Left ventricle myocardium inferior (tissue), 1 donor: Measurements from ENCODE around the gene OPN3. TPM values are rescaled to one million over a fixed set of nuclear protein-coding genes. Genes with fewer than 3 reads are reported as not detected.
A peak's percentile ranks its signal among the peaks of the same experiment; 100 is the strongest.

ENCODE experiments used
- DNase-seq: peaks from one replicate; pipeline ENCODE4 v3.0.0-alpha.2; 2020
- H3K27ac ChIP-seq: fragments of 200-600 bp; replicated peaks from 2 replicates; pipeline ENCODE4 v1.8.0; 2021
- H3K27me3 ChIP-seq: fragments of 200-600 bp; 2 replicates; pipeline ENCODE4 v1.8.0; 2021; ENCODE audit warnings: low read depth
- H3K36me3 ChIP-seq: fragments of 200-600 bp; 2 replicates; pipeline ENCODE4 v1.8.0; 2021
- H3K4me1 ChIP-seq: fragments of 200-600 bp; 2 replicates; pipeline ENCODE4 v1.8.0; 2021
- H3K4me3 ChIP-seq: fragments of 200-600 bp; 2 replicates; pipeline ENCODE4 v1.8.0; 2021; ENCODE audit warnings: mild to moderate bottlenecking, moderate library complexity
- H3K9me3 ChIP-seq: fragments of 200-600 bp; replicated peaks from 2 replicates; pipeline ENCODE4 v1.8.0; 2021
- intact Hi-C: fragments of 100-400 bp; cut with micrococcal nuclease; formaldehyde crosslinking; loops from one replicate; pipeline ENCODE4 v1.11.0; 2022
- total RNA-seq: library from RNA; stranded (reverse); fragmentation: NEBNext Ultra II Directional; extraction: Animal tissue kit (Norgen Biotek cat#: 25700); gene quantifications from one replicate; pipeline ENCODE4 v1.2.1, GENCODE V29; 2021
- TF ChIP-seq, protein P1 (sequence below): fragments of 200-600 bp; IDR thresholded peaks from 2 replicates; pipeline ENCODE4 v1.8.0; 2021; ENCODE audit warnings: antibody characterized with exemption, mild to moderate bottlenecking, borderline replicate concordance
- donor health status: DM: no; HTN: yes; CAD: no; lungs with severe emphysema.

The OPN3 gene
- total RNA-seq, 1 donor from 2014 or later = 6.1 TPM

DNA sequence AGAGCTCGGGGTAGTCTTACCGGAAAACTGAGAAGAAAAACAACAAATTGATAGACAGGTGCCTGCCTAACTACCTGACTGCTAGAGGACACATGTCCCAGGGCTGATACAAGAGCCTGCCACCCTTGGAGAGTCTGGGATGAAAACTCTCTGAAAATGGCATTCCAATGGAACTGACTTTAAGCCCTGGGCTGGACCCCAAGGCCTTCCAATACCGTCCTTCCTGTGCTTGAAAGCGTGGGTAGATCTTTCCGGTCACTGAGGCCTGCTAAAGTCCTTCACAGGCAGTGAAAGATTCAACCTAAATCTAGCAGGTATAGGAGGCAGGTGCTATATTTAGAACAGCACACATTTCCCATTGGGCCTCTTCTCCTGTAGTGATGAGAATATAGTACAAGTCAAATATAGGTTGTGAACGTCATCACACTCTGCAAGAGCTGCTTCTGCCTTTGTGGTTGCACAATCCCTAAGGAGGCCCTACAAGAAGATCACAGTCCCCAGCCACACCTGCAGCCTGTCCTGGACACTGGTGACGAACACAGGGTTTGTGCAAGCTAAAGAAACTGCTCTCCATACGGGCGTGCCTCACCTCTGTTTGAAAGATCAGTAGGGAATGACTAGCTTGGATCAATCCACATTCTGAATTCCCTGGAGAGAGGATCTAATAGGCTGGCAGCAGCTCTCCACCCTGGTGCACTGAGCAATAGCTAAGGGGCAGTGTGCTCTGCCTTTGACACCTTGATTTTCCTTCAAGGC is 876 bp upstream of the OPN3 start:
- Histone ChIP-seq H3K27me3 (no peaks in the 10 kb centered on the region), H3K4me1 (peaks cover 26% of the 10 kb centered on the region), H3K4me3 (peak overlapping the region; percentile 75), H3K9me3 (peaks cover 21% of the 10 kb centered on the region), H3K27ac (peak overlapping the region; percentile 77), H3K36me3 (no peaks in the 10 kb centered on the region)
- intact Hi-C loops = no loop called here
- TF ChIP-seq, protein P1, sequence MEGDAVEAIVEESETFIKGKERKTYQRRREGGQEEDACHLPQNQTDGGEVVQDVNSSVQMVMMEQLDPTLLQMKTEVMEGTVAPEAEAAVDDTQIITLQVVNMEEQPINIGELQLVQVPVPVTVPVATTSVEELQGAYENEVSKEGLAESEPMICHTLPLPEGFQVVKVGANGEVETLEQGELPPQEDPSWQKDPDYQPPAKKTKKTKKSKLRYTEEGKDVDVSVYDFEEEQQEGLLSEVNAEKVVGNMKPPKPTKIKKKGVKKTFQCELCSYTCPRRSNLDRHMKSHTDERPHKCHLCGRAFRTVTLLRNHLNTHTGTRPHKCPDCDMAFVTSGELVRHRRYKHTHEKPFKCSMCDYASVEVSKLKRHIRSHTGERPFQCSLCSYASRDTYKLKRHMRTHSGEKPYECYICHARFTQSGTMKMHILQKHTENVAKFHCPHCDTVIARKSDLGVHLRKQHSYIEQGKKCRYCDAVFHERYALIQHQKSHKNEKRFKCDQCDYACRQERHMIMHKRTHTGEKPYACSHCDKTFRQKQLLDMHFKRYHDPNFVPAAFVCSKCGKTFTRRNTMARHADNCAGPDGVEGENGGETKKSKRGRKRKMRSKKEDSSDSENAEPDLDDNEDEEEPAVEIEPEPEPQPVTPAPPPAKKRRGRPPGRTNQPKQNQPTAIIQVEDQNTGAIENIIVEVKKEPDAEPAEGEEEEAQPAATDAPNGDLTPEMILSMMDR = no peak
- DNase-seq = no peak

- TF ChIP-seq, protein P1 = no peak
- Histone ChIP-seq H3K4me1 (peaks cover 26% of the 10 kb centered on the region), H3K27ac (peak overlapping the region; percentile 77), H3K4me3 (peak overlapping the region; percentile 75), H3K27me3 (no peaks in the 10 kb centered on the region), H3K9me3 (peaks cover 21% of the 10 kb centered on the region), H3K36me3 (peaks cover 5% of the 10 kb centered on the region)
- intact Hi-C loops = no loop called here
- peak; percentile 25 for DNase-seq
These were observed 483 bp downstream of the OPN3 start for GRCh38 chr1:241639623-241640148.

GRCh38 chr1:241638909-241639622 is 1.1 kb downstream of the OPN3 start:
- Histone ChIP-seq H3K4me3 (peak overlapping the region; percentile 75), H3K36me3 (peaks cover 6% of the 10 kb centered on the region), H3K27ac (peak overlapping the region; percentile 77), H3K9me3 (peaks cover 21% of the 10 kb centered on the region), H3K27me3 (no peaks in the 10 kb centered on the region), H3K4me1 (peaks cover 26% of the 10 kb centered on the region)
- TF ChIP-seq, protein P1 = no peak
- DNase-seq = no peak
- intact Hi-C loops = no loop called here

DNA sequence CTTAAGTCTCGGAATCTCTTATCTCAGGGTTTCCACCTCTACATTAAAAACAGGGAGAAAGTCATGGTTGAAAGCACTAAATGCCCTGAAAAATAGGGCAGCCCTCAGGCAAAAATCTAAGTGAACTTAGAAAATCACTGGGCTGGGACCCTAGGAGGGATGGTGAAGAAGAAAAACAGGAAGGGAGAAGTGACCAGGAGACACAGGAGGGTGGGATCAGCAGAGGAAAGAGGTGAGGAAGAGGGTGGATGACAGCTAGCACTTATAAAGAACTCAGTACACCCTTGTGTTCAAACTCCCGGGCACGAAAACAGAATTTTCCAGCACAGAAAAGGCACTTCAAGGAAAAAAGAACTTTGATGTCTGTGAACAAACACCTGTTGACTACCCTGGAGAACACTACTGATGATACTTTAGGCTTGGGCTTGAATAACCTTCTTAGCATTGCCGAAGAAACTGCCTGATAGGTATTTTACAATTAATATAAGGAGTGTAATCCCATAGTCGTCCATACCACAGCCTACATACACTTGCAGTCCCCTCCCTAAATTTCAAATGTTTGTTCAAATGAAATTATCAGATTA is 2.0 kb downstream of the OPN3 start:
- Histone ChIP-seq H3K9me3 (peaks cover 18% of the 10 kb centered on the region), H3K27ac (no peak overlapping the region), H3K27me3 (no peaks in the 10 kb centered on the region), H3K4me3 (no peak overlapping the region), H3K36me3 (peaks cover 6% of the 10 kb centered on the region), H3K4me1 (peaks cover 26% of the 10 kb centered on the region)
- intact Hi-C loops = no loop called here
- DNase-seq = no peak
- TF ChIP-seq, protein P1 = no peak

- Histone ChIP-seq H3K9me3 (peaks cover 12% of the 10 kb centered on the region), H3K27me3 (no peaks in the 10 kb centered on the region), H3K4me3 (no peak overlapping the region), H3K36me3 (peaks cover 6% of the 10 kb centered on the region), H3K27ac (no peak overlapping the region), H3K4me1 (peaks cover 26% of the 10 kb centered on the region)
- intact Hi-C loops = no loop called here
- TF ChIP-seq, protein P1 = no peak
- no peak for DNase-seq
These were observed 2.6 kb downstream of the OPN3 start for GRCh38 chr1:241637604-241638003.
